OCI-LY7 (cell line): Measurements from ENCODE around the gene CEP112. TPM values are rescaled to one million over a fixed set of nuclear protein-coding genes. Genes with fewer than 3 reads are reported as not detected.

Experiments
- BruUV-seq: library from RNA; stranded (reverse); fragments of 400-500 nt; replicated peaks from 2 replicates; lab custom pipeline; 2021; lab: Mats Ljungman, UMichigan
- CTCF ChIA-PET: fragments of 300-600 bp; sonication (Branson Sonifier 250); formaldehyde crosslinking; loops from one replicate; lab custom pipeline; 2022; ENCODE audit warnings: antibody characterized with exemption; ENCODE audit not compliant: unreplicated experiment; lab: Charles Lee
- POLR2A ChIA-PET: fragments of 300-600 bp; sonication (Branson Sonifier 250); formaldehyde crosslinking; loops from one replicate; lab custom pipeline; 2022; ENCODE audit warnings: antibody characterized with exemption; lab: Charles Lee
- DNase-seq: peaks from one replicate; pipeline ENCODE4 v3.0.0-alpha.2; 2015; ENCODE audit warnings: low spot score
- H2AFZ ChIP-seq: fragments of 200-600 bp; sonication (generic), shearing (Covaris generic); 2 replicates; pipeline ENCODE4 v1.6.1; 2014; ENCODE audit warnings: mild to moderate bottlenecking, antibody characterized with exemption, low read length, moderate library complexity
- H3K27ac ChIP-seq: fragments of 200-600 bp; sonication (generic); 2 replicates; pipeline ENCODE4 v1.5.1; 2014; ENCODE audit warnings: mixed run types, low read depth, mild to moderate bottlenecking, moderate library complexity, low read length, inconsistent platforms; ENCODE audit not compliant: poor library complexity, severe bottlenecking
- H3K36me3 ChIP-seq: fragments of 200-600 bp; sonication (generic); 2 replicates; pipeline ENCODE4 v1.6.1; 2014; ENCODE audit warnings: mild to moderate bottlenecking, antibody characterized with exemption, low read length, moderate library complexity, mixed read lengths; ENCODE audit not compliant: insufficient read depth
- H3K4me1 ChIP-seq: fragments of 200-600 bp; sonication (generic); 2 replicates; pipeline ENCODE4 v1.5.1; 2014; ENCODE audit warnings: mild to moderate bottlenecking, low read length; ENCODE audit not compliant: insufficient read depth, poor library complexity, severe bottlenecking
- H3K4me2 ChIP-seq: fragments of 200-600 bp; sonication (generic); 2 replicates; pipeline ENCODE4 v1.6.1; 2014; ENCODE audit warnings: mild to moderate bottlenecking, low read length
- H3K4me3 ChIP-seq: fragments of 200-600 bp; sonication (generic); 2 replicates; pipeline ENCODE4 v1.5.1; 2014; ENCODE audit warnings: mild to moderate bottlenecking, low read depth, low read length; ENCODE audit not compliant: poor library complexity, severe bottlenecking
- H3K79me2 ChIP-seq: fragments of 200-600 bp; sonication (generic); 2 replicates; pipeline ENCODE4 v1.6.1; 2016; ENCODE audit warnings: low read depth, mild to moderate bottlenecking, low read length, moderate library complexity, mixed read lengths; ENCODE audit not compliant: insufficient read depth
- H3K9me2 ChIP-seq: fragments of 200-600 bp; sonication (generic); 2 replicates; pipeline ENCODE4 v1.6.1; 2016; ENCODE audit warnings: mild to moderate bottlenecking, low read length, mixed read lengths; ENCODE audit not compliant: insufficient read depth
- H3K9me3 ChIP-seq: fragments of 200-600 bp; sonication (generic); 2 replicates; pipeline ENCODE4 v1.6.1; 2014; ENCODE audit warnings: mild to moderate bottlenecking, mixed run types, low read length, mixed read lengths
- H4K20me1 ChIP-seq: fragments of 200-600 bp; sonication (generic); 2 replicates; pipeline ENCODE4 v1.6.1; 2014; ENCODE audit warnings: mild to moderate bottlenecking, antibody characterized with exemption, low read length, moderate library complexity, mixed read lengths; ENCODE audit not compliant: insufficient read depth
- EZH2phosphoT487 ChIP-seq: fragments of 200-600 bp; sonication (generic); IDR thresholded peaks from 2 replicates; pipeline ENCODE4 v1.6.1; 2018; ENCODE audit warnings: low read depth, borderline replicate concordance, mild to moderate bottlenecking, mixed run types, antibody characterized with exemption, low read length, moderate library complexity, mixed read lengths
- intact Hi-C: fragments of 100-400 bp; cut with micrococcal nuclease; formaldehyde crosslinking; loops from one replicate; pipeline ENCODE4 v1.10.0; 2022; ENCODE audit not compliant: unreplicated experiment
- total RNA-seq, 2 experiments: library from RNA; depleted of rRNA in 1 of 2; stranded (reverse); fragments of >200 nt in 1 of 2; shearing (Covaris generic) in 1 of 2; gene quantifications; 2 replicates each; pipeline ENCODE4 v1.2.3, GENCODE V29; 2014 to 2022
- TF ChIP-seq, protein P1 (sequence below): fragments of 200-600 bp; sonication (generic); conservative IDR thresholded peaks from 2 replicates; pipeline ENCODE4 v1.5.1; 2014; ENCODE audit warnings: mild to moderate bottlenecking, antibody characterized with exemption, low read length, moderate library complexity, mixed read lengths

Gene CEP112
- total RNA-seq, 2 experiments from 2014 or later: 2.7 to 6.9 TPM

DNA sequence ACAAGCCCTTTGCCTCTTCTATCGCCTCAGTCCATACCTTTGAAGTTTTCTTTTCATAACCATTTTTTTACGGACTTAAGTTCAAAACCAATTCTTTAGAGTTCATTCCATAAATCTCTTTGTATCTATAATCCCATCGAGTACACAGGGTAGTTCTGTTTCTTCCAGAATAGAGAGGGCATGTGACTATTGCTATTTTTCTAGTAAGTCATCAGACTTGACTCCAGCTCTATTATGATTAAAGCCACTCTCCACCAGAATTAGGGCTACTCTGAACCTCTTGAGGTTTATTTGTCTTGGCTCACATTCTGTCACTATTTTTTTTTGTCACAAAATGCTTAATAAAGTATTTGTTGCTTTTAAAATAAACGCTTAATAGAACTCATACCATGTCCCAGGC, 438.6 kb downstream of the CEP112 start:
- Histone ChIP-seq H4K20me1 (no peaks in the 10 kb centered on the region), H2AFZ (no peak overlapping the region), H3K4me1 (no peaks in the 10 kb centered on the region), H3K36me3 (no peaks in the 10 kb centered on the region), H3K27ac (no peak overlapping the region), H3K4me3 (no peak overlapping the region), H3K4me2 (no peak overlapping the region), H3K9me3 (no peaks in the 10 kb centered on the region), H3K9me2 (no peaks in the 10 kb centered on the region), H3K79me2 (no peaks in the 10 kb centered on the region)
- CTCF ChIA-PET: no interaction called here
- POLR2A ChIA-PET: no interaction called here
- TF ChIP-seq EZH2phosphoT487: no peak
- TF ChIP-seq, protein P1, sequence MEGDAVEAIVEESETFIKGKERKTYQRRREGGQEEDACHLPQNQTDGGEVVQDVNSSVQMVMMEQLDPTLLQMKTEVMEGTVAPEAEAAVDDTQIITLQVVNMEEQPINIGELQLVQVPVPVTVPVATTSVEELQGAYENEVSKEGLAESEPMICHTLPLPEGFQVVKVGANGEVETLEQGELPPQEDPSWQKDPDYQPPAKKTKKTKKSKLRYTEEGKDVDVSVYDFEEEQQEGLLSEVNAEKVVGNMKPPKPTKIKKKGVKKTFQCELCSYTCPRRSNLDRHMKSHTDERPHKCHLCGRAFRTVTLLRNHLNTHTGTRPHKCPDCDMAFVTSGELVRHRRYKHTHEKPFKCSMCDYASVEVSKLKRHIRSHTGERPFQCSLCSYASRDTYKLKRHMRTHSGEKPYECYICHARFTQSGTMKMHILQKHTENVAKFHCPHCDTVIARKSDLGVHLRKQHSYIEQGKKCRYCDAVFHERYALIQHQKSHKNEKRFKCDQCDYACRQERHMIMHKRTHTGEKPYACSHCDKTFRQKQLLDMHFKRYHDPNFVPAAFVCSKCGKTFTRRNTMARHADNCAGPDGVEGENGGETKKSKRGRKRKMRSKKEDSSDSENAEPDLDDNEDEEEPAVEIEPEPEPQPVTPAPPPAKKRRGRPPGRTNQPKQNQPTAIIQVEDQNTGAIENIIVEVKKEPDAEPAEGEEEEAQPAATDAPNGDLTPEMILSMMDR: no peak
- DNase-seq: no peak
- no TSS peak for BruUV-seq
- intact Hi-C loops: no loop called here

DNA sequence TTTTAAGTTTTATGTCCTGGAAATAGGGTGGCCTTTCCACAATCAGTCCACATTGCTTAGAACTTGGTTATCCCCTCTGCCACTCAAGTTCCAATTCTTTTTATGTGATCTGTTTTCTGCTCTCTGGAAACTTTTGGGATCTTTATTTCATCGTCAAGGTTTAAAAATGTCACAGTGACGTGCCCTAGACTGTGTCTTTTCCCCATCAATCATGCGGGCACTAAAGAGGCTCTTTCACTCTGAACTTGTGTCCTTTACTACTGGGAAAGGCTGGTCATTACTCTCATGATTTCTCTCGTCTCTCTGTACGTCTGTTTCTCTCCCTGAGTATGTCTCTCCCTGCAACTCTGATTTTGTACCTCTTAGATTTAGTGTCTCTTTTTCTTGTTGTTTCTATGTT, 440.7 kb downstream of the CEP112 start:
- Histone ChIP-seq H3K79me2 (no peaks in the 10 kb centered on the region), H4K20me1 (no peaks in the 10 kb centered on the region), H3K4me3 (no peak overlapping the region), H3K4me2 (no peak overlapping the region), H3K36me3 (no peaks in the 10 kb centered on the region), H3K9me3 (no peaks in the 10 kb centered on the region), H3K27ac (no peak overlapping the region), H2AFZ (no peak overlapping the region), H3K4me1 (no peaks in the 10 kb centered on the region), H3K9me2 (no peaks in the 10 kb centered on the region)
- intact Hi-C loops: no loop called here
- TF ChIP-seq EZH2phosphoT487: no peak
- TF ChIP-seq, protein P1: no peak
- ChIA-PET POLR2A (no interaction called here), CTCF (no interaction called here)
- no TSS peak for BruUV-seq
- no peak for DNase-seq

DNA sequence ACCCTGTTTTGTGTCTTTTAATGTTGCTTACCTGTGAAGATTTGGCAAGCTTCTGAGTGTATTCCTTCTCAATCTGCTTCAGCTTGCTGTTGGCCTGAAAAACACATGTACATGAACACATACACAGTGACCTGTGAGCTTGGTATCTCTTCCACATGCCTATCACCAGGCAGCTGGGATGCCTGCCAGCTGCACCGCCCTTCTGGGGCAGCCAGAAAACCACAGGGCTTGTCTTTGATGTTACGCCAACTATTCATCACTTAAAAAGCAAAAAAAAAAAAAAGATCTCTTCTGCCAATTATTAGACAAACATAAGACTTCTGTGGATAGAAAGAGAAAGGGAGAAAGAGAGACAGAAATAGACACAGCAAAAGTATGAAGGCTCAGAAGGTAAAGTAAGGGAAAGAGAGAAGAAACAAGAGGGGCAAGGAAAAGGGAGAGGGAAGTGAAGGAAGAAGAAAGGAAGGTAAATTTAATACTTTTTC, 441.3 kb downstream of the CEP112 start:
- Histone ChIP-seq H3K27ac (no peak overlapping the region), H2AFZ (no peak overlapping the region), H4K20me1 (no peaks in the 10 kb centered on the region), H3K36me3 (no peaks in the 10 kb centered on the region), H3K79me2 (no peaks in the 10 kb centered on the region), H3K4me3 (no peak overlapping the region), H3K9me2 (no peaks in the 10 kb centered on the region), H3K9me3 (no peaks in the 10 kb centered on the region), H3K4me2 (no peak overlapping the region), H3K4me1 (no peaks in the 10 kb centered on the region)
- CTCF ChIA-PET: no interaction called here
- POLR2A ChIA-PET: no interaction called here
- peak; percentile 1 for DNase-seq
- no peak for TF ChIP-seq EZH2phosphoT487
- TF ChIP-seq, protein P1: no peak
- intact Hi-C loops: no loop called here
- no TSS peak for BruUV-seq
